NCI-H2227 (cell line): ENCODE data around the gene GREB1.

Experiments used
- DNase-seq: peaks from one replicate; lab custom pipeline; 2025; ENCODE audit not compliant: unreplicated experiment; lab: John Stamatoyannopoulos, UW

Gene GREB1

DNA sequence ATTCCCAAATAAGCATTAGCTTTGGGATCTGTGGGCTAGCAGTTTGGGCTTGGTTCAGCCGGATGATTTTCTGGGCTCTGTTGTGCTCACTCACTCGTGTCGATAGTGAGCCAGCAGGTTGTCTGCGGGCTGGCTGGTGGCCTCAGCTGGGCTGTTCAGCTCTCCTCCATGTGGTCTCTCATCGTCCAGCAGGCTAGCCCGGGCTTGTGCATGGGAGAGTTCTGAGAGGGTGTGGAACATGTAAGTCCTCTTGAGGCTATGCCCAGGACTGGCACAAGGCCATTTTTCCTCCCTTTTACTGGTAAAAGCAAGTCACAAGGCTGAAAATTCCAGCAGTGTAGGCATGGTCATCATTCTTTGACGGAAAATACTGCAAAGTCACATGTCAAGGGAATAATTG is 97.6 kb downstream of the GREB1 start:
- DNase-seq, result no peak

DNA sequence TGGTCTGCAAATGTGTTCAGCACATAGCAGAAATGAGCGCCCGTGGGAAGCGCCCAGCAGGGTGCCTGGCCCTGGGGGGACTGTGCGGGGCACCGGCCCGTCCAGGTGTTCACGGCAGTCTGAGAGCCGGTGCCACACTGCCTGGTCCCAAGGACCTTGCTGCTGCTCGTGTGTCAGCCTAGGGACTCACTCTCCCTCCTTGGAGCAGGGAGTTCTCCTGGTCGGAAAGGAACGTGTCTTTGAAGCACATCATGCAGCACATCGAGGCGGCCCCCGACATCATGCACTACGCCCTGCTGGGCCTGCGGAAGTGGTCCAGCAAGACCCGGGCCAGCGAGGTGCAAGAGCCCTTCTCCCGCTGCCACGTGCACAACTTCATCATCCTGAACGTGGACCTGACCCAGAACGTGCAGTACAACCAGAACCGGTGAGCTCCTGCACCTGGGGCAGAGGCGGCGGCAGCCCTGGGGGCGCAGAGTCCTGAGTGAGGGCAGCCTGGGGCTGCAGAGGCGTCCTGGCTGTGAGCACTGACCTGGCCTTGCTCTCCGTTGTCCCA is 100.2 kb downstream of the GREB1 start:
- no peak for DNase-seq

GRCh38 chr2:11634584-11634983 is 100.7 kb downstream of the GREB1 start:
- no peak for DNase-seq

GRCh38 chr2:11635141-11635540 is 101.3 kb downstream of the GREB1 start:
- no peak for DNase-seq

GRCh38 chr2:11636593-11637295 is 102.9 kb downstream of the GREB1 start:
- DNase-seq, result no peak

DNA sequence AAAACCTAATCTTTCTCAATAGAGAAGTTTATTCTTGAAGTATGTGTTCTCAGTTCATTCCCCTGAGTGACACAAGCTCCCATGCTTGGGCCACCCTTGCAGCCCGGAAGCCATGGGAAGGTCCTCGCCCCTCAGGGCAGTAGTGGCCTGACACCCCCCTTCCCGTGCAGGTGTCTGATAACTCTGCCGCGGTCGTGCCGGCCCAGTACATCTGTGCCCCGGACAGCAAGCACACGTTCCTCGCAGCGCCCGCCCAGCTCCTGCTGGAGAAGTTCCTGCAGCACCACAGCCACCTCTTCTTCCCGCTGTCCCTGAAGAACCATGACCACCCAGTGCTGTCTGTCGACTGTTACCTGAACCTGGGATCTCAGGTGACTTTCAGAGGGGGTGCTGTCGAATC is 103.7 kb downstream of the GREB1 start:
- DNase-seq, result no peak

DNA sequence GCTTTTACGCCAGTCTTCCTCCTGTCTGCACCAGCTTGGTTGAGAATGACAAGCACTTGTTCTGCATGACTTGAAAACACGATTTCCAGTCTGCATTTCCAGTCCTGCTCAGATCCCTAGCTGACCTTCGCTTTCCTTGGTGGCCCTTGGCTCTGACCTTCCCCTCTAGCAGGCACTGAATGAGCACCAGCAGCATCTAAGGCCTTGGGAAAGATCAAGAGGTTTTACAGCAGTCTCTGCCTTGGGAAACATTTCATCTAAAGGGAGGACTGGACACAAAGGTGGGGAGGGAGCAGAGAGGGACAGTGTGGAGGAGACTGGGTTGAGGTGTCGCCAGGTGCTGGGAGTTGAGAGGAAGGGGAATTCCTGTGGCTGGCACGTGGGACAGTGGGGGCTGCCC is 105.7 kb downstream of the GREB1 start:
- no peak for DNase-seq

- DNase-seq, result no peak
Observed at GRCh38 chr2:11640132-11640531, 106.3 kb downstream of the GREB1 start.

- DNase-seq, result no peak
Observed at GRCh38 chr2:11642972-11643371, 109.1 kb downstream of the GREB1 start.

GRCh38 chr2:11644293-11644692 is 110.4 kb downstream of the GREB1 start:
- DNase-seq, result no peak

GRCh38 chr2:11646530-11646929 is 112.7 kb downstream of the GREB1 start:
- no peak for DNase-seq

DNA sequence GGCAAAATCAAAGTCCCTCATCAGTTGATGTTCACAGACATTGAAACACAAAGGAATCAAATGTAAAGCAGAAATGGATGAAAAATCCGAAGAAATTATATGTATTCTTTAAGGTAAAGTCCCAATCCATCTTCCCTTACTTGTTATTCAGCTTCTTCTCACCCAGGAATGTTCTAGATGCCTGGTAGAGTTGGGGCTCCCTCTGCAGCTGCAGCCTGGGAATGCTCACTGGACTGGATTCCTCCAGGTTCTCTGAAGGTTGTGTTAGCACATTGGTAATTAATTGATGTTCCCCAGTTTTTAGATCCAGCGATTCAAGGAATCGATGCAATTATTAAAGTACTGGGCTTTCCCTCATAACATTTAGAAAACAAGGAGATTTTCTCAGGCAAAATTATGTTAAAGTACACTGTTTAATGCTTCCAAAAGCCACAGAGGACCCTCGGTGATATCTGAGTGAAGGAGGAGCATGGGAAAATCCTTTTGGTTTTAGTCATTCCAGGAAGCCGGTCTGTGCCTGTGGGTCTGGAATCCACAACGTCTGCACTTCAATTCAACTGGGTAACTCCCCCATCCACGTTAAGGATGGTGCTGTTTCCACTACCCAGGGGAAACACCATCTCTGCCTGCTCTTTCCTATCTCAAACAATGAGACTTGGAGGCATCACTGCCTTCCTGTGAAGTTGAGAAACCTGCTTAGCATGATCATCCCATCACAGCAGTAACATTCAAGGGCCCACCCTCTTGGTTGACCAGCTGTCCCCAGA is 114.2 kb downstream of the GREB1 start:
- DNase-seq, result no peak

- no peak for DNase-seq
Observed at GRCh38 chr2:11649093-11649492, 115.2 kb downstream of the GREB1 start.

DNA sequence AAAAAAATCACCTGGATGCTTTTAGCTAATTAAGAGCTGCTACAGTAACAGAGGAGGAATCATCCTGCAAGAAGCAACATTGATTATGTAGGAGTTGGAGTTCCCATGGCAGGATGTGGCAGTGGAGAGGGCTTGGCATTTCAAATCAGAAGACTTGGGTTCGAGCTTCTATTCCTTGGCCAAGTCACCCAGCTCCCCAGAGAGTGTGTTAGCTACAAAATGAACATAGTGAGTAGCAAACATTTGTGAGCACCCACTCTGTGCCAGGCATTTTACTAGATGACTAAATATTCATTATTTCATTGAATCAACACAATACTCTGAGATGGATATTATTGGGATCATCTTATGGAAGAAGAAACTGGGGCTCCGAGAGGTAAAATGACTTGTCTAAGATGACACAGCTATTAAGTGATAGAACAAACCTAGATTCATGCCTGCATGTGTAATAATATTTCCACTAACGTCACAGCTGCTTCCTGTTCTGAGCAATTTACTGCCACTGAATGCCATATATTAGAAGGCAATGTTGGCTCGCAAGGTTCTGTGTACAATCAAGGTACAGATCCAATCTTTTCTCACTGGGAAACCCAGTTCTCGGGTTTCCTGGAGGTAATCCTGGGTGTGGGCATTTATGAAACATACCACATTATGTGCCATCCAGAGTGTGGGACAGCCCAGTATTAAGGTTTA is 118.2 kb downstream of the GREB1 start:
- DNase-seq, result no peak

GRCh38 chr2:11652553-11652952 is 118.7 kb downstream of the GREB1 start:
- no peak for DNase-seq

DNA sequence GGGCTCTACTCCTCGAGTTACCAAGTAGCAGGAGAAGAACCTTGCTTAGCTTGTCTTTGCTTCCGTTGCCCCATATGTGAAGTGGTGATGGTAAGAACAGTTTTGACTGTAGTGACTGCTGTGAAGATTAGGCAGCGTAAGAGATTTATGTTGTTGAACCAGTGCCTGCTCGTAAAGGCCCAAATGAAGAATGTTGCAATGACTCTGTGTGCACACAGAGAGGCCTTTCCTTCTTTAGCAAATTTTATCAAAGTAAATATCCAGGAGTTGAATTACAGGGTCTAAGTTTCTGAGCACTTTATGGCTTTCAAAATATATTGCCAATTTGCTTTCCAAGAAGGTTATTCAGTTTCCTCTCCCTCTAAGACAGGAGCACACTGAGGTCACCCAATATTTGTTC is 121.7 kb downstream of the GREB1 start:
- DNase-seq, result no peak

GRCh38 chr2:11656252-11656651 is 122.4 kb downstream of the GREB1 start:
- no peak for DNase-seq

GRCh38 chr2:11656671-11657101 is 122.8 kb downstream of the GREB1 start:
- no peak for DNase-seq

- DNase-seq, result no peak
Observed at GRCh38 chr2:11657195-11657594, 123.3 kb downstream of the GREB1 start.

GRCh38 chr2:11657646-11658045 is 123.8 kb downstream of the GREB1 start:
- no peak for DNase-seq

DNA sequence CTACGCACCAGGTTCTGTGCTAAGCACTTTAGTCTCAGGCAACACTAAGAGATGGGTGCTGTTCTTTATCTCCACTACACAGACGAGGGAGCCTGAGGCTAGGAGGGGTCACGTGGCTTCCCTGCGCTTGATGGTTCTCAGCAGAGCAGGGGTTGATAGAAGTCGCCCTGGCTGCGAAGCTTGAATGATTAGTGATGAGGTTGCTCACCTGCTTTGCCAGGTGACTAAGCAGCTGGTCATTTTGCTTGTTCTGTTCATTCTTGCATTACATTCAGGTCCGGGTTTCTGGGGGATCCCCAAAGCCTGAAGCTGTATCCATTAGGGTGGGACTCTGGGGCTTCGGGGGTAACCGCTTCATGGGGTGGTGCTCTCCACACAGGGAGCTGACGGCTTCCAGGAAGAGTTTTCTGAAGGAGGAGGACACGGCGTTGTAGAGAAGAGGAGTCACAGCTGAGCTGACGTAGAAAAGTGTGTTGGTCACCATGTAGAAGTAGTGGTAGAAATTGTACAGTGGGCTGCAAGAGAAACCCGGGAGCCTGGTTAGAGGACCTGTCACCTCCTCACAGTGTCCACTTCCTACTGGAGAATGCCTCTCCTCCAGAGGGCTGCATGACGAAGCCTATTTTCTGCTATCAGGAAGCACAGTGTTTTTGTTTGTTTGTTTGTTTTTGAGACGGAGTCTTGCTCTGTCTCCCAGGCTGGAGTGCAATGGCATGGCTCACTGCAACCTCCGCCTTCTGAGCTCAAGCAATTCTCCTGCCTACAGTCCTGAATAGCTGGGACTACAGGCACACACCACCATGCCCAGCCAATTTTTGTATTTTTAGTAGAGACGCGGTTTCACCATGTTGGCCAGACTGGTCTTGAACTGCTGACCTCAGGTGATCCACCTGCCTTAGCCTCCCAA is 124.6 kb downstream of the GREB1 start:
- DNase-seq, result no peak
